Measurements from ENCODE around the gene PCGF3.

DNA sequence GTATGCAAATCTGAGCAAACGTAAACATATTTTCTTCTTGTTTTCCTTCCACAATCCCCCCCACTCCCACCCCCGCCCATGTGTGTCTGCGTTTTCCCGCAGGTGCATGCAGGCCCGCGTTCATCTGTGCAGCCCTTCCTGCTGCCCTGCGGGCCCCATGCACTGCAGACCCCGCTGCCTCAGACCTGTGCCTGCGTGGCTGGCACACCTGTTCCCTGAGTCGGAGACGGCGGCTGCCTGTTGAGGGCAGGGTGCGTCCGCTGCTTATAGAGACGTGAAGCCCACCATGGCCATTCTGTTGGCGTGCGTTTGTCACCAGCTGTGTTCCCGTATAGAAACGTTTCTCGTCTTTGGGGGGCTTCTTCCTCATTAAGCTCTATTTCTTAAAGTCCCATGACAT is 51.5 kb downstream of the PCGF3 start:
- TF ChIP-seq POLR2A (IDR thresholded peaks at IDR 0.05; ENCODE audit: borderline replicate concordance, extremely low read depth, insufficient read depth, insufficient read length) (no peak), JUND (IDR thresholded peaks at IDR 0.05) (no peak)
- TF ChIP-seq, protein P1, sequence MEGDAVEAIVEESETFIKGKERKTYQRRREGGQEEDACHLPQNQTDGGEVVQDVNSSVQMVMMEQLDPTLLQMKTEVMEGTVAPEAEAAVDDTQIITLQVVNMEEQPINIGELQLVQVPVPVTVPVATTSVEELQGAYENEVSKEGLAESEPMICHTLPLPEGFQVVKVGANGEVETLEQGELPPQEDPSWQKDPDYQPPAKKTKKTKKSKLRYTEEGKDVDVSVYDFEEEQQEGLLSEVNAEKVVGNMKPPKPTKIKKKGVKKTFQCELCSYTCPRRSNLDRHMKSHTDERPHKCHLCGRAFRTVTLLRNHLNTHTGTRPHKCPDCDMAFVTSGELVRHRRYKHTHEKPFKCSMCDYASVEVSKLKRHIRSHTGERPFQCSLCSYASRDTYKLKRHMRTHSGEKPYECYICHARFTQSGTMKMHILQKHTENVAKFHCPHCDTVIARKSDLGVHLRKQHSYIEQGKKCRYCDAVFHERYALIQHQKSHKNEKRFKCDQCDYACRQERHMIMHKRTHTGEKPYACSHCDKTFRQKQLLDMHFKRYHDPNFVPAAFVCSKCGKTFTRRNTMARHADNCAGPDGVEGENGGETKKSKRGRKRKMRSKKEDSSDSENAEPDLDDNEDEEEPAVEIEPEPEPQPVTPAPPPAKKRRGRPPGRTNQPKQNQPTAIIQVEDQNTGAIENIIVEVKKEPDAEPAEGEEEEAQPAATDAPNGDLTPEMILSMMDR (IDR thresholded peaks at IDR 0.05 in 2 of 3, conservative IDR thresholded peaks at IDR 0.05 in 1 of 3; ENCODE audit: borderline replicate concordance in 1 of 3, insufficient read depth in 1 of 3, low read depth in 2 of 3, low read length in 2 of 3): no peak
